ENCODE results near the gene KRTAP22-2. TPM values are rescaled to one million over a fixed set of nuclear protein-coding genes. Genes with fewer than 3 reads are reported as not detected.

Gene KRTAP22-2
- total RNA-seq, 6 donors from 2014 or later: not detected

GRCh38 chr21:30613836-30614235 is 23.6 kb upstream of the KRTAP22-2 start, which contains the start of gene KRTAP6-1:
Gene KRTAP6-1 (minus strand): TSS chr21:30613930. CDS start chr21:30613904, 26 bp downstream.
- ATAC-seq (ENCODE audit: low FRiP score in 2 of 2) (no peak), DNase-seq (no peak)
- no peaks in the 10 kb centered on the region for H3K4me1 ChIP-seq
- H3K27ac ChIP-seq: no peak within 1 kb of the TSS
- H3K4me3 ChIP-seq: no peak within 1 kb of the TSS
- no peaks in the 10 kb centered on the region for H3K9me3 ChIP-seq
- 67 to 81% methylated on average over 2 of the region's 2 CpGs for WGBS, 2 donors
- H3K27me3 ChIP-seq: no peaks in the 10 kb centered on the region
- H3K36me3 ChIP-seq: no peaks in the 10 kb centered on the region
- TF ChIP-seq EP300 (IDR thresholded peaks at IDR 0.05) (no peak), CTCF (IDR thresholded peaks at IDR 0.05) (no peak), POLR2AphosphoS5 (IDR thresholded peaks at IDR 0.05) (no peak), POLR2A (IDR thresholded peaks at IDR 0.05) (no peak)

GRCh38 chr21:30612132-30612531 is 21.9 kb upstream of the KRTAP22-2 start:
- H3K9me3 ChIP-seq: no peaks in the 10 kb centered on the region
- DNase-seq: no peak
- H3K36me3 ChIP-seq: no peaks in the 10 kb centered on the region
- H3K27ac ChIP-seq: no peak overlapping the region
- TF ChIP-seq POLR2AphosphoS5 (IDR thresholded peaks at IDR 0.05) (no peak), EP300 (IDR thresholded peaks at IDR 0.05) (no peak), POLR2A (IDR thresholded peaks at IDR 0.05) (no peak), CTCF (IDR thresholded peaks at IDR 0.05) (no peak)
- H3K4me1 ChIP-seq: no peaks in the 10 kb centered on the region
- ATAC-seq (ENCODE audit: low FRiP score in 2 of 2): no peak
- 74 to 77% methylated on average over 2 of the region's 2 CpGs for WGBS, 2 donors
- no peaks in the 10 kb centered on the region for H3K27me3 ChIP-seq
- no peak overlapping the region for H3K4me3 ChIP-seq

GRCh38 chr21:30605968-30606367 is 15.8 kb upstream of the KRTAP22-2 start:
- no peaks in the 10 kb centered on the region for H3K36me3 ChIP-seq
- H3K4me1 ChIP-seq: no peaks in the 10 kb centered on the region
- H3K27me3 ChIP-seq: no peaks in the 10 kb centered on the region
- 93 to 100% methylated on average over 2 of the region's 2 CpGs for WGBS, 2 donors
- TF ChIP-seq POLR2AphosphoS5 (IDR thresholded peaks at IDR 0.05) (no peak), EP300 (IDR thresholded peaks at IDR 0.05) (no peak), POLR2A (IDR thresholded peaks at IDR 0.05) (no peak), CTCF (IDR thresholded peaks at IDR 0.05) (no peak)
- ATAC-seq (ENCODE audit: low FRiP score in 2 of 2): no peak
- H3K27ac ChIP-seq: no peak overlapping the region
- no peak overlapping the region for H3K4me3 ChIP-seq
- no peak for DNase-seq
- H3K9me3 ChIP-seq: no peaks in the 10 kb centered on the region

- H3K4me3 ChIP-seq: no peak within 1 kb of the TSS
- WGBS, 2 donors: 0 to 95% methylated on average over 1 of the region's 1 CpG
- ATAC-seq (ENCODE audit: low FRiP score in 2 of 2) (no peak), DNase-seq (no peak)
- H3K36me3 ChIP-seq: no peaks in the 10 kb centered on the region
- no peaks in the 10 kb centered on the region for H3K9me3 ChIP-seq
- no peaks in the 10 kb centered on the region for H3K27me3 ChIP-seq
- no peak within 1 kb of the TSS for H3K27ac ChIP-seq
- H3K4me1 ChIP-seq: no peaks in the 10 kb centered on the region
- TF ChIP-seq EP300 (IDR thresholded peaks at IDR 0.05) (no peak), POLR2AphosphoS5 (IDR thresholded peaks at IDR 0.05) (no peak), CTCF (IDR thresholded peaks at IDR 0.05) (no peak), POLR2A (IDR thresholded peaks at IDR 0.05) (no peak)
These were observed 10.6 kb upstream of the KRTAP22-2 start, which contains the start of gene KRTAP22-1 for GRCh38 chr21:30600787-30601186. Gene KRTAP22-1 (plus strand): TSS chr21:30601087.

- no peak within 1 kb of the TSS for H3K27ac ChIP-seq
- ATAC-seq (ENCODE audit: low FRiP score in 2 of 2) (no peak), DNase-seq (no peak)
- no peak for TF ChIP-seq POLR2A (IDR thresholded peaks at IDR 0.05)
- no peak for TF ChIP-seq CTCF (IDR thresholded peaks at IDR 0.05)
- no peak for TF ChIP-seq EP300 (IDR thresholded peaks at IDR 0.05)
- no peak for TF ChIP-seq POLR2AphosphoS5 (IDR thresholded peaks at IDR 0.05)
- no peak within 1 kb of the TSS for H3K4me3 ChIP-seq
- 94% methylated on average over 5 to 6 of the region's 6 CpGs for WGBS, 2 donors
- H3K36me3 ChIP-seq: no peaks in the 10 kb centered on the region
- H3K4me1 ChIP-seq: no peaks in the 10 kb centered on the region
- H3K27me3 ChIP-seq: no peaks in the 10 kb centered on the region
- no peaks in the 10 kb centered on the region for H3K9me3 ChIP-seq
These were observed 8.6 kb upstream of the KRTAP22-2 start, which contains the start of gene KRTAP6-2 for GRCh38 chr21:30598802-30599201. Gene KRTAP6-2 (minus strand): TSS chr21:30598902. CDS start chr21:30598874, 28 bp downstream.

Data from upper lobe of left lung (tissue), 6 donors.